HFF-Myc (cell line): ENCODE data around the gene RILPL1.
"Not testable (repeated sequence)": the region's sequence is repeated elsewhere in the genome, so short reads cannot be mapped to it uniquely, and the experiment has no call there.

Experiments used
- DNase-seq: peaks from one replicate; pipeline ENCODE4 v3.0.0-alpha.2; 2011; ENCODE audit warnings: low read depth; ENCODE audit errors: extremely low read depth
- H3K4me3 ChIP-seq: replicated peaks from 2 replicates; pipeline ENCODE4 v1.5.1; 2011; ENCODE audit warnings: low read depth, mild to moderate bottlenecking, control low read depth, low read length
- CTCF ChIP-seq: IDR thresholded peaks from 2 replicates; pipeline ENCODE4 v1.5.1; 2012; ENCODE audit warnings: mild to moderate bottlenecking, low read depth, low read length, control low read depth; ENCODE audit errors: missing control alignments

Gene RILPL1

GRCh38 chr12:123519141-123520001 is 14.1 kb downstream of the RILPL1 start:
- no peak overlapping the region for H3K4me3 ChIP-seq
- TF ChIP-seq CTCF, result no peak
- DNase-seq, result no peak

- H3K4me3 ChIP-seq, result no peak overlapping the region
Measured at GRCh38 chr12:123516216-123516780, 17.2 kb downstream of the RILPL1 start.

GRCh38 chr12:123514582-123515221 is 18.8 kb downstream of the RILPL1 start:
- not testable (repeated sequence) for DNase-seq, H3K4me3 ChIP-seq

More at GRCh38 chr12:123516216-123516780, 17.2 kb downstream of the RILPL1 start:
- TF ChIP-seq CTCF, result no peak
- DNase-seq, result no peak

- H3K4me3 ChIP-seq, result no peak overlapping the region
- no peak for TF ChIP-seq CTCF
- no peak for DNase-seq
Measured at GRCh38 chr12:123513805-123514204, 19.7 kb downstream of the RILPL1 start.

- no peak for DNase-seq
- no peak overlapping the region for H3K4me3 ChIP-seq
- no peak for TF ChIP-seq CTCF
Measured at GRCh38 chr12:123512838-123513665, 20.5 kb downstream of the RILPL1 start.

- DNase-seq, result no peak
- no peak overlapping the region for H3K4me3 ChIP-seq
- no peak for TF ChIP-seq CTCF
Measured at GRCh38 chr12:123506843-123507236, 26.7 kb downstream of the RILPL1 start.
